Astrocyte (in vitro differentiated cells and primary cell): ENCODE results near the gene MARCHF10. TPM values are rescaled to one million over a fixed set of nuclear protein-coding genes. Genes with fewer than 3 reads are reported as not detected.
A peak's percentile ranks its signal among the peaks of the same experiment; 100 is the strongest.

Experiments
- DNase-seq: peaks from one replicate; pipeline ENCODE4 v3.0.0-alpha.2; 2010; ENCODE audit warnings: low read depth
- FAIRE-seq: peaks from 2 replicates; lab custom pipeline; 2011; peaks lifted over from hg19 to GRCh38; lab: Jason Lieb, UNC
- H2AFZ ChIP-seq: 2 replicates; pipeline ENCODE4 v1.6.0; 2012; ENCODE audit warnings: low read depth, low read length, inconsistent platforms
- H3K27ac ChIP-seq: 2 replicates; pipeline ENCODE4 v1.5.1; 2011; ENCODE audit warnings: low read depth, low read length, inconsistent platforms
- H3K27me3 ChIP-seq: 2 replicates; pipeline ENCODE4 v1.6.0; 2011; ENCODE audit warnings: low read length, inconsistent platforms; ENCODE audit not compliant: insufficient read depth
- H3K36me3 ChIP-seq: 2 replicates; pipeline ENCODE4 v1.5.1; 2011; ENCODE audit warnings: low read length, inconsistent platforms; ENCODE audit not compliant: insufficient read depth
- H3K4me1 ChIP-seq: 2 replicates; pipeline ENCODE4 v1.5.1; 2011; ENCODE audit warnings: low read length, inconsistent platforms; ENCODE audit not compliant: insufficient read depth
- H3K4me2 ChIP-seq: 2 replicates; pipeline ENCODE4 v1.6.0; 2012; ENCODE audit warnings: low read length, inconsistent platforms
- H3K4me3 ChIP-seq: 2 replicates; pipeline ENCODE4 v1.5.1; 2011; ENCODE audit warnings: low read depth, mild to moderate bottlenecking, low read length, inconsistent platforms; ENCODE audit not compliant: insufficient read depth
- H3K79me2 ChIP-seq: 2 replicates; pipeline ENCODE4 v1.6.0; 2012; ENCODE audit warnings: mild to moderate bottlenecking, low read length, inconsistent platforms; ENCODE audit not compliant: insufficient read depth
- H3K9ac ChIP-seq: 2 replicates; pipeline ENCODE4 v1.6.0; 2012; ENCODE audit warnings: mild to moderate bottlenecking, low read length, inconsistent platforms
- H3K9me3 ChIP-seq: 2 replicates; pipeline ENCODE4 v1.5.1; 2012; ENCODE audit warnings: low read depth, mild to moderate bottlenecking, low read length, inconsistent platforms; ENCODE audit not compliant: insufficient read depth
- H4K20me1 ChIP-seq: 2 replicates; pipeline ENCODE4 v1.6.0; 2012; ENCODE audit warnings: low read length, inconsistent platforms; ENCODE audit not compliant: insufficient read depth
- H3K27ac Mint-ChIP-seq: one replicate; pipeline ENCODE4 v1.8.0; 2021; ENCODE audit warnings: mild to moderate bottlenecking, mixed read lengths; ENCODE audit not compliant: unreplicated experiment
- H3K27me3 Mint-ChIP-seq: one replicate; pipeline ENCODE4 v1.8.0; 2021; ENCODE audit warnings: low read depth, mixed read lengths; ENCODE audit not compliant: unreplicated experiment
- H3K36me3 Mint-ChIP-seq: one replicate; pipeline ENCODE4 v1.8.0; 2021; ENCODE audit warnings: low read depth, mixed read lengths; ENCODE audit not compliant: unreplicated experiment
- H3K4me1 Mint-ChIP-seq: one replicate; pipeline ENCODE4 v1.8.0; 2021; ENCODE audit warnings: low read depth, mixed read lengths; ENCODE audit not compliant: unreplicated experiment
- H3K4me3 Mint-ChIP-seq: one replicate; pipeline ENCODE4 v1.8.0; 2021; ENCODE audit warnings: mild to moderate bottlenecking, moderate library complexity, mixed read lengths; ENCODE audit not compliant: unreplicated experiment
- H3K9me3 Mint-ChIP-seq: one replicate; pipeline ENCODE4 v1.8.0; 2021; ENCODE audit warnings: mild to moderate bottlenecking, mixed read lengths; ENCODE audit not compliant: unreplicated experiment
- CTCF ChIP-seq: IDR thresholded peaks from 2 replicates; pipeline ENCODE4 v1.5.1; 2011; ENCODE audit warnings: low read depth, mild to moderate bottlenecking, inconsistent platforms, low read length, moderate library complexity; ENCODE audit not compliant: insufficient read depth
- EZH2 ChIP-seq: IDR thresholded peaks from 2 replicates; pipeline ENCODE4 v1.6.1; 2012; ENCODE audit warnings: mild to moderate bottlenecking, low read length, inconsistent platforms; ENCODE audit not compliant: insufficient read depth
- total RNA-seq: library from RNA; stranded (reverse); gene quantifications from 2 replicates; pipeline ENCODE4 v1.2.1, GENCODE V29; 2021

The MARCHF10 gene
- total RNA-seq, 1 donor from 2014 or later = not detected

- Mint-ChIP-seq H3K27ac (peak overlapping the region; percentile 35), H3K27me3 (peaks cover 6% of the 10 kb centered on the region), H3K36me3 (peaks cover 10% of the 10 kb centered on the region), H3K4me1 (peaks cover 10% of the 10 kb centered on the region), H3K9me3 (peaks cover 14% of the 10 kb centered on the region), H3K4me3 (peak overlapping the region; percentile 90)
- H3K27me3 ChIP-seq = no peaks in the 10 kb centered on the region
- H3K9me3 ChIP-seq = peaks cover 7% of the 10 kb centered on the region
- peaks cover 29% of the 10 kb centered on the region for H3K4me1 ChIP-seq
- H3K4me3 ChIP-seq = peak overlapping the region; percentile 55
- FAIRE-seq (no peak), DNase-seq (peak; percentile 53)
- TF ChIP-seq CTCF (no peak), EZH2 (no peak)
- H3K36me3 ChIP-seq = no peaks in the 10 kb centered on the region
- H3K27ac ChIP-seq = peak overlapping the region; percentile 71
- H3K79me2 ChIP-seq = no peaks in the 10 kb centered on the region
- H3K4me2 ChIP-seq = peak overlapping the region; percentile 98
- H3K9ac ChIP-seq = peak overlapping the region; percentile 90
- H4K20me1 ChIP-seq = no peaks in the 10 kb centered on the region
- H2AFZ ChIP-seq = peak overlapping the region; percentile 86
These were observed 102.1 kb downstream of the MARCHF10 start for GRCh38 chr17:62705778-62706597.

GRCh38 chr17:62705156-62705777 is 102.8 kb downstream of the MARCHF10 start:
- peak overlapping the region; percentile 90 for H3K4me3 Mint-ChIP-seq
- Histone ChIP-seq H3K36me3 (no peaks in the 10 kb centered on the region), H3K27me3 (no peaks in the 10 kb centered on the region), H4K20me1 (no peaks in the 10 kb centered on the region), H3K4me2 (peak overlapping the region; percentile 98), H3K27ac (peak overlapping the region; percentile 71), H3K4me3 (peak overlapping the region; percentile 55), H2AFZ (peak overlapping the region; percentile 86), H3K4me1 (peaks cover 29% of the 10 kb centered on the region), H3K79me2 (no peaks in the 10 kb centered on the region), H3K9me3 (peaks cover 7% of the 10 kb centered on the region), H3K9ac (peak overlapping the region; percentile 90)
- no peak for TF ChIP-seq EZH2
- TF ChIP-seq CTCF = peak; percentile 3
- H3K4me1 Mint-ChIP-seq = peaks cover 10% of the 10 kb centered on the region
- DNase-seq (peak; percentile 38), FAIRE-seq (no peak)
- H3K27ac Mint-ChIP-seq = peak overlapping the region; percentile 94
- H3K27me3 Mint-ChIP-seq = peaks cover 6% of the 10 kb centered on the region
- H3K9me3 Mint-ChIP-seq = peaks cover 14% of the 10 kb centered on the region
- H3K36me3 Mint-ChIP-seq = peaks cover 10% of the 10 kb centered on the region
